HG03280 (cell line): ENCODE data around the gene LRP1.

Source experiments
- ATAC-seq: cut with Tn5 transposase; IDR thresholded peaks from one replicate; pipeline ENCODE4 v1.9.1; 2021; ENCODE audit warnings: mild to moderate bottlenecking, moderate library complexity; ENCODE audit not compliant: unreplicated experiment

LRP1 gene

GRCh38 chr12:57152639-57153038, 24.4 kb downstream of the LRP1 start:
- ATAC-seq = no peak

- ATAC-seq = no peak
Measured at GRCh38 chr12:57153415-57153997, 25.2 kb downstream of the LRP1 start.

GRCh38 chr12:57154076-57154475, 25.8 kb downstream of the LRP1 start:
- ATAC-seq = no peak

GRCh38 chr12:57154804-57155434, 26.6 kb downstream of the LRP1 start:
- ATAC-seq = no peak

- no peak for ATAC-seq
Measured at GRCh38 chr12:57156701-57157403, 28.6 kb downstream of the LRP1 start.

GRCh38 chr12:57157588-57158173, 29.4 kb downstream of the LRP1 start:
- ATAC-seq = no peak

- no peak for ATAC-seq
Measured at GRCh38 chr12:57158186-57158585, 29.9 kb downstream of the LRP1 start.

GRCh38 chr12:57158665-57159064, 30.4 kb downstream of the LRP1 start:
- ATAC-seq = no peak

- ATAC-seq = no peak
Measured at GRCh38 chr12:57159311-57159710, 31.0 kb downstream of the LRP1 start.

- ATAC-seq = no peak
Measured at GRCh38 chr12:57160040-57160439, 31.8 kb downstream of the LRP1 start.

- ATAC-seq = no peak
Measured at GRCh38 chr12:57160741-57161140, 32.5 kb downstream of the LRP1 start.

- ATAC-seq = no peak
Measured at GRCh38 chr12:57161491-57161890, 33.2 kb downstream of the LRP1 start.

- ATAC-seq = no peak
Measured at GRCh38 chr12:57162553-57163125, 34.4 kb downstream of the LRP1 start.

GRCh38 chr12:57164454-57164853, 36.2 kb downstream of the LRP1 start:
- ATAC-seq = no peak

GRCh38 chr12:57164966-57165625, 36.8 kb downstream of the LRP1 start:
- ATAC-seq = no peak

- no peak for ATAC-seq
Measured at GRCh38 chr12:57165741-57166140, 37.5 kb downstream of the LRP1 start.

- ATAC-seq = no peak
Measured at GRCh38 chr12:57166971-57167371, 38.7 kb downstream of the LRP1 start.

- no peak for ATAC-seq
Measured at GRCh38 chr12:57168058-57168457, 39.8 kb downstream of the LRP1 start.

GRCh38 chr12:57169046-57169795, 40.9 kb downstream of the LRP1 start:
- no peak for ATAC-seq

- no peak for ATAC-seq
Measured at GRCh38 chr12:57169969-57170368, 41.7 kb downstream of the LRP1 start.
